Activated CD4-positive, alpha-beta T cell treated with anti-CD3 and anti-CD28 coated beads, Interleukin-2, amount 50 U/mL, for 48 hours (primary cell): Measurements from ENCODE around the gene FPR3.
"Not testable (repeated sequence)": the region's sequence is repeated elsewhere in the genome, so short reads cannot be mapped to it uniquely, and the experiment has no call there.

Experiments used
- DNase-seq, 2 experiments: peaks; one replicate each; pipeline ENCODE4 v3.0.0-alpha.2; 2020

Gene FPR3

DNA sequence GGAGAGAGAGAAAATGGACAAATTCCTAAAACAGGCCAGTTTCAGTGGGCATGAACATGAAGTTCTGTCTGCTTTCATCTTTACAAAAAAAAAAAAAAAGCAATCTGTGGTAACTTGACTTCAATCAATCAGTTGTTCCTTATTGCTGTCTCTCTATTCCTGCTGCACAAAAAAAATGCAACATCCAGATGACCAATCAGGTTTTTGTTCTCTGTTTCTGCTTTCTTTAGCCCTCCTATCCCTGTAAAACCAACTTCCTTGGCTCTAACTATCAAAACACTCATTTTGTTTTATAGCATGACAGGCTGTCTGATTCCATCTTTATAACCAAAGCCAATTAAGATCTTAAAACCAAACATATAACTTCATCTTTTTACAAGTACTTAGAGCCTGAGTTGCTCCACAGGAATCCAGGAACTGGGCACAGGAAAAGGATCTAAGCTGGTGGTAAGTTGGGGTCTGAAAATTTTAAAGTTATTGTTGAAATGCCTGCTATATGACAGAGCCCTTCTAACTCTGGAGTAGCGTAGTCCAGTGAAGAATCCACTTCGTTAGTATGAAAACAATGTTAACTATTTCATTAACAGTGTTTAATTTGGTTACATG, at the start of gene FPR3:
Gene FPR3, plus strand, starts transcription at position 273 of the 606 bp plus-strand sequence. CDS start 28,592 bp downstream, outside the sequence.
- no peak for DNase-seq

- DNase-seq = no peak
Observed at GRCh38 chr19:51746731-51747130, 48.2 kb upstream of the FPR3 start.

GRCh38 chr19:51749979-51750378, 45.0 kb upstream of the FPR3 start:
- no peak for DNase-seq

- DNase-seq = no peak
Observed at GRCh38 chr19:51750400-51751094, 44.4 kb upstream of the FPR3 start.

DNA sequence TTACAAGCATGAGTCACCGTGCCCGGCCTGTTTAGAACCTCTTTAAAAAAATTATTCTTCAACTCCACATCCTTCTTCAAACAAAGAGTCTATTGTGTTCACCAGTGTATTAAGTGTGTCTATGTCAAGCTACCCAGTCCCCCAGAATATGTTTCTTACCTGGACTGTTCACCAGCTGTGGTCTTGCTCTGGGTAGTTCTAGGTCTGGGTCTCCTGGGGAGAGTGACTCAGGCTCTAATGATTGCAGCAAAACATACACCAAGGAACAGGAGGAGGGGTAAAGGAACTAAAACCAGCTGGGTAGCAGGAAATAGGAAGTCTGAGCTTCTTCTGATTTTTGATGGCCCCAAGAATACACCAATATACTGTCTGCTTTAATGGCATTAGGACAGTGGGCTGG, 43.3 kb upstream of the FPR3 start, which contains the start of gene FPR1:
Gene FPR1, minus strand, starts transcription at position 224 of the 400 bp plus-strand sequence. CDS start 4,884 bp downstream, outside the sequence.
- DNase-seq = no peak

- DNase-seq = no peak
Observed at GRCh38 chr19:51754109-51754508, 40.8 kb upstream of the FPR3 start.

GRCh38 chr19:51754770-51755169, 40.2 kb upstream of the FPR3 start:
- DNase-seq = no peak

GRCh38 chr19:51755571-51755970, 39.4 kb upstream of the FPR3 start:
- DNase-seq = no peak

- no peak for DNase-seq
Observed at GRCh38 chr19:51760697-51761356, 34.1 kb upstream of the FPR3 start, which contains the start of gene FPR2. Gene FPR2 (plus strand): TSS chr19:51761180. CDS start chr19:51768659, 7,479 bp downstream.

- no peak for DNase-seq
Observed at GRCh38 chr19:51761696-51762095, 33.3 kb upstream of the FPR3 start.

GRCh38 chr19:51765086-51765485, 29.9 kb upstream of the FPR3 start:
- no peak for DNase-seq

DNA sequence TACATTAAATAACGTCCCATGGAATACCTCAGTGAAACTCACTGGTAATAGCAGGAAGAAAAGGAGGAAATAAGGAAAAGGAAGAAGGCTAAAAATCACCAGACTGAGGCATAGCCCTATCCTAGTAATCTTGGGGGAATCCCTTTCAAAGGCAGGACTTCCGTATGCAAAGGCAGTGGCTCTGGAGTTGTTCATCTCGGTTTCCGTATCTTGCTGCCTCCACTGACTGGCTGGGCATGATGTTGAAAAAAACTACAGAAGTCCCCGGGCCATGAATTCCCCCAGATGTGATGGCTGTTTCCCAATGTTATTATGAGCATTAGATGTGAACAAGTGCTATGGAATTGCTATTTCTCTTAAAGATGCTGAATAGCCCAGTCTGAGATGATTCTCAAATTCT, 28.5 kb upstream of the FPR3 start:
- no peak for DNase-seq

DNA sequence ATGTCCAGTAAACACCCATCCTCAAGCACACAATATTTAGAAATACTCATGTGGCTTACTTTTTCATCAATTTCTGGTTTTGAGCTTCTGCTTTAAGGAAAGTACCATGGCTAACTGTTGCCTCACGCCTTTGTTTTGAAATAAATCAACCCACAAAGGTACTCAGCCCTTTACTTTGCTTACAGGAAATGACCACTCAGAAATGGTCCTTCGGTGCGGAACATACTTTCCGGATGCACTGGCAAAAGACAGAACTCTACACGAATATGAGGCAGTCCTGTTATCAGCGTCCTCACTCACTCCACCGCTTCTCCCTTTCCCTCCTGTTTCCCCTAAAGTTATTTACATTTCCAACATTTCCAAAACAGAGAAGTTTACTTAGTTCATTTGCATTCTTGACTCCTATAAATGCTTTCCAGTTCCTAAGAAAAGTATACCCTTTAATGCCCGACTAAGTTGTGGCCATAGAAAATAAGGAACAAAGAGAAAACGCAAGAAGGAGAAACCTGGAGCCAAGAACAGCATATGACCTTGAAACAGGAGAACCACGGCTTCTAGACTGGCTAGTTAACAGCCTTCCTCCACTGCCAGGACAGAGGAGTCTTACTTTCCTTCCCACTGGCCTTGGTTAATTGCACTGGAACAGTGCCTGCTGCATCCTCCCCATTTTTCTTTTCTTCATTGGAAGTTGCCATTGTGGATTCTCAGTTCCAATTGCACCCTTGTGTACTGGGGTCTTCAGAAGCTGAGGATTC, 23.4 kb upstream of the FPR3 start:
- DNase-seq = no peak

DNA sequence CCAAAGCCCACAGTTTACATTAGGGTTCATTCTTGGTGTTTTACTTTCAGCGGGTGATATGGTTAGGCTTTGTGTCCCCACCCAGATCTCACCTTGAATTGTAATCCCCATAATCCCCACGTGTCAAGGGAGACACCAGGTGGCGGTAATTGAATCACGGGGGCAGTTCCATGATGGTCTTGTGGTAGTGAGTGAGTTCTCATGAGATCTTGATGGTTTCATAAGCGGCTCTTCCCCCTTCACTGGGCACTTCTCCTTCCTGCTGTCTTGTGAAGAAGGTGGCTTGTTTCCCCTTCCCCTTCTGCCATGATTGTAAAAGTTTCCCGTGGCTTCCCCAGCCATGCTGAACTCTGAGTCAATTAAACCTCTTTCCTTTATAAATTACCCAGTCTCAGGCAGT, 22.0 kb upstream of the FPR3 start:
- no peak for DNase-seq

DNA sequence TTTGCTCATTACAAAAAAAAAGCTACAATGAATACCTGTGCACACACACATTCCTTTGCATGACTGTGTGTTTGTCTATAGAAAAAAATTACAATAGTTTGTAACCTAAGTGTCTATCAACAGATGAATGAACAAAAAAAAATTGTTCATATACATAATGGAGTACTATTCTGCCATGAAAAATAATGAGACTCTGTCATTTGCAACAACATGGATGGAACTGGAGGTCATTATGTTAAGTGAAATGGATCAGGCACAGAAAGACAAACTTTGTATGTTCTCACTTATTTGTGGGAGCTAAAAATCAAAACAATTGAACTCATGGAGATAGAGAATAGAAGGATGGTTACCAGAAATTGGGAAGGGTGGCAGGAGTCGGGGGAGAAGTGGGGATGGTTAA, 18.4 kb upstream of the FPR3 start:
- DNase-seq = not testable (repeated sequence)

DNA sequence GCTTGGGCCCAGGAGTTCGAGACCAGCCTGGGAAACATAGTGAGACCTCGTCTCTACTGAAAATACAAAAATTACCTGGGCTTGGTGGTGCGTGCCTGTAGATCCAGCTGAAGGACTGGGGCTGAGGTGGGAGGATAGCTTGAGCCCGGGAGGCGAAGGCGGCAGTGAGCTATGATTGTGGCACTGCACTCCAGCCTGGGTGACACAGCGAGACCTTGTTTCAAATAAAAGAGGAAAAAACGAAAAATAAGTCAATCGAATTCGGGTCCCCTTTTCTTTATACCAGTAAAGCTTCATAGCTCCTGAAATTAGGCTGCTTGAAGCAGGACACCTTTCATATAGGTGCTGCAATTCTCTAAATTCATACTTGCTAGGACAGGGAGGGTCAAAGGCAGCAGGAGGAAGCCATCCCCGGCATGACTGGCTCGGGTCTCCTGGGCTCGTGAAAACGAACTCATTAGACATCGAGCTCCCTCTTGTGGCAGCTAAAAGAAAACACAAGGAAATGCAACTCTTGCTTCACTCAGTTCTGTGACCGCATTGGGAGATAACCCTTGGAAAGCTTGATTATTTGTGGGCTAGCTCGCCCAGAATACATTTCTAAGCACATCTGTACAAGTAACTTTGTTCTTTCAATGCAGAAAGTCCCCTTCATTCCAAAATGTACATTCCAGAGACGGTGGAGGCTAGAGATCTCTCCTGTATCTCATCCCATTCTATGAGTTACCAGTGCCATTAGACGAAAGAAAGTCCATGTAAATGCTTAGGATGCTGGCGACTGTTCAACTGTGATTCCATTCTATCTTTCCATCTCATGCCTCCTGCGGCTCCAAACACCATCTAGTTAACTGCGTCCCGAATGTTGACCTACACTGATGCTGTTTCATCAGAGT, 17.1 kb upstream of the FPR3 start:
- DNase-seq = peak; percentile 31 to 35

- no peak for DNase-seq
Observed at GRCh38 chr19:51779181-51779580, 15.8 kb upstream of the FPR3 start.

DNA sequence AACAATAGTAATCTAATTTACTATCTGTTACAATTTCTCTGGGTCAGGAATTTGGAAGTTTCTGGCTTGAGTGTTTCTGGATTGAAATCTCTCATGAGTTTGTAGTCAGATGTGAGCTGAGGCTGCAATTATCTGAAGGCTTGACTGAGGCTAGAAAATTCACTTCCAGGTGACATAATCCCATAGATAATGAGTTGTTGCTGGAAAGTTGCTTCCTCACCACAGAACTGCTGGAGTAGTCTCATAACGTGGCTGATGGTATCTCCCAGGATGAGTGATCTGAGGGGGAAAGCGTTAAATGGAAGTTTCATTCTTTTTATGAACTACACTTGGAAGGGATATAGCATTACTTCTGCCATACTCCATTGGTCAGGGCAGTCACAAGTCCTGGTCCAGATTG, 15.3 kb upstream of the FPR3 start:
- DNase-seq = no peak

DNA sequence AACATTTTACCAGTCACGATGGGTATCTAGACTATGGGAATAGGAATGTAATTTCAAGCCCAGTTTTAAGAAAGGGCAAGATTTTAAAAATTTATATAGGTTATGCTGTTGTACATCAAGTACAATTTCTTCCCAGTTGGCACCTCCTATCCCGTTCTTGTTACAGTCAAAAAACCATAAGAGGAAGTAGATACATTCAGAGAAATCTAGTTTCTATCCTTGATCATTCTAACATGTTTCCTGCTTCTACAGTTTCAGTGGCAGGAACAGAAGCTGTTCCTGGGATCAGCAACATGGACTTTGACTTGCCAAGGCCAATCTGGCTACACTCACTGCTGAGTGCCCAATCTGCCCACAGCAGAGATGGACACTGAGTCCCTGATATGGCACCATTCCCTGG, 14.7 kb upstream of the FPR3 start:
- DNase-seq = no peak

DNA sequence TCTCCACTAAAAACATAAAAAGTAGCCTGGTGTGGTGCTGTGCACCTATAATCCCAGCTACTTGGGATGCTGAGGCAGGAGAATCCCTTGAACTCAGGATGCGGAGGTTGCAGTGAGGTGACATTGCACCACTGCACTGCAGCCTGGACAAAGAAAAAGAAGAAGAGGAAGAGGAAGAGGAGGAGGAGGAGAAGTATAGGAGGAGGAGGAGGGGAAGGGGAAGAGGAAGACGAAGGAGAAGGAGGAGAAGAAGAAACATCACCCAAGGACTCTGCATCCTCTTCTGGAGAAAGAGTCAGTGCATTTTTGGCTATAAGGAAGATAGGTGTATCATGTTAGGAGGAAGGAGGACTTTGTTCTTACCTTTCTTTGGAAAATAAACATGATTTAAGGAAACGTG, 13.0 kb upstream of the FPR3 start:
- DNase-seq = no peak

DNA sequence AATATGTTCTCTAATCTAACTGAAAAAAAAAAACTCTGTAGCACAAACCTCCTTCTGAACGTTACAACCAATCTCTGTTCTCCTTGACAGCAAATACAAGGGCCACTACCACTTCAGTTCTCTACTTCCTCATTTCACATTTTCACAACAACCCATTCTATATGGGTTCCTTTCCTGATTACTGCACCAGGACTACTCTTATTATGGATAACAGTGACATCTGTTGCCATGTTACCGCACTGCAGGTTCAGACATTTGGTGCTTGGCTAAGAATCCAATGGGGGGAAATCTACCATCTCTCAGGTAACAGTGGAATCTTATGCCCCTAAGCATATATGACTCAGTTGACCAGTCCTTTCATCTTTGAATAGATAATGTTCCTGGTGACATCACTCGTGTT, 11.6 kb upstream of the FPR3 start:
- DNase-seq = peak in 1 of 2 experiments; percentile 13

DNA sequence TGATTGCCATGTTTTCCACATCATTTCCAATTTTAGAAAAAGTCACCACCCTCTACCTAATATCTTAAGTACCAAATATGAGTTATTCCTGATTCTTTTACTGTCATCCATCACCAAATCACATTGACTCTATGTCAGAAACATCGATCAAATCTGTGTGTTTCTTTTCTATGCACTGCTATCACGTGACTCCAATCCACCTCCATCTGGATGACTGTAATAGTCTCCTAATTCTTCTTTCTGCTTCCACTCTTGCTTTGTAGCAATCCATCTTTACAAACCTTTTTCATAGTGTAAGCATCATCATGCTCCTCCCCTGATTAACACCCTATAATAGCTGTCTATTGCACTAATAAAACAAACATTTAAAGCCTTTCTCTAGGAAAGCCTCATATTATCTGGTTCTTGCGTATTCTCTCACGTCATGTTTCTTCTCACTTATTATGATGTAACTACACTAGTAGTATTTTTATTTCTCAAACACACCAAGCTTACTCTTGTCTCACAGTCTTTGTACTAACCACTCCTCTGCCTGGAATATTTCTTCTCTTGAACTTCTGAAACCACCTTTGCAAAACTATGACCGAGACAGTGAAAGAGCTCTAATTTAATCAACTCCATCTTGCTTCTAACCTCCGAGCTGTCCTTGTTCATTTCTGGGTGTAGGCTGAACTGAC, 10.7 kb upstream of the FPR3 start:
- no peak for DNase-seq
